HG02852 (cell line): Measurements from ENCODE around the gene SPRED2.

Experiments used
- ATAC-seq: cut with Tn5 transposase; IDR thresholded peaks from one replicate; pipeline ENCODE4 v1.9.1; 2021; ENCODE audit warnings: mild to moderate bottlenecking, moderate library complexity; ENCODE audit not compliant: unreplicated experiment

SPRED2 gene

DNA sequence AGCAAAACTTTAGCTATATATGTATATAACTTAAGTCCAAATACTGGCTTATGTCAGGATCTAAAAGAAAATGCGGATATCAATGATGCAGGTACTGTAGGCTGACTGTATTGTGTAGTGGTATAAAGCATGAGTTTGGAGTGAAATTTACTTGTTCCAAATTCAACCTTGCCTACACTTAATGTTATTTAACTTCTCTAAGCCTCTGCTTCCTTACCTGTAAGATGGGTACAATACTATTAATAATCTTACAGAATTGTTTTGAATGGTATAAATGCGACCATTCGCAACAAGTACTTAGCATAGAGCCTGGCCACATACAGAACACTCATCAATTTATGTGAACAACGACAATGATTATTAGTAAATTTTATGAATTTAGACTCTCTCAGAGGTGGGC, 62.4 kb downstream of the SPRED2 start:
- no peak for ATAC-seq

DNA sequence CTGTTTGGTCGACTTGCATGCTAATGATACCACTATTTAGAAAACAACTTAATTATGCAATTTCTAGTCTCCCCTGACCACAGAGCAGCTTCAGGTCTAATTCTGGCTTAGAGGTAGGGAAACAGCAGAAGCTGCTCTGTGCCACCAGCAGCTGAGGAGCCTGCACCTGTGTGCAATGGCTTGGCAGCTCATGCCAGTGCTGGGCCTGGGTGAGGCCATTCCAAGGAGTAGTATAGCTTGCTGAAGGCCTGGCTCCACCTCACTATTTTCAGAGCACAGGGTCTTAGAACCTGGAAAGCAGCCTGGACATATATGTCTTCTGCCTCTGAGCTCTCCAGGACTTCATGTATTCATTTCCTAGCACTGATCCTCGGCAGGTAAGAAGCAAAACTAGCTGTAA, 62.8 kb downstream of the SPRED2 start:
- no peak for ATAC-seq

DNA sequence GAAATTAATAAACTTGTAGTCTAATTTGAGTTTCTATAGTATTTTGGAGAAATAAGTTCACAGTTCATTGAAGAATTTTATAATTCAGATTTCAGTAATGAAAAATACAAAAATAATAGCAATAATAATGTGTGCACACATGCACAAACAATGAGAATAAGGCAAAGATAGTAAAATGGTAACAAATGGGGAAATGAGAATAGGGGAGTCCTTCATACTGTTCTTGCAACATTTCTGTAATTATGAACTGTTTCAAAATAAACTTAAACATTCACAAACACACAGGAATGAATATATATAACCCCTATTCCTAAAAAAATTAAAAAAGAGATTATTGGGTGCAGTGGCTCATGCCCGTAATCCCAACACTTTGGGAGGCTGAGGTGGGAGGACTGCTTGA, 63.9 kb downstream of the SPRED2 start:
- ATAC-seq = no peak

DNA sequence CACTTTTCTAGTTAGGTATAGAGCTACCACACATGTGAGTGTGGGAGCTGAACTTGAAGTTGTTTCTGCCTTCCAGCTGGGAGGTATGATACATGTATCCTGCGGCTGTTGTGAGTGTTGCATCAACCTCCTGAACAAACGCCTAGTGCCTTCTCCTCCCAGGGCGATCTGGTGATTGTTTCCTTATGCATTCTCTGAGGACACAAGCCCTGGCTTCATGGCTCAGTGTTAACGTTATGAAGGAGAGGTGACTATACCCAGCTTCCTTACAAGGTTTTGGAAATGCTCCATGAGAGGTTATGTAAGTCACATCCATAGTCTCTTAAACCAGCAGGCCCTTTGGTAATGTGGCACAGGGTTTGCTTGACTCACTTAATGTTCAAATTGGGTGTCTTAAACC, 64.9 kb downstream of the SPRED2 start:
- no peak for ATAC-seq

DNA sequence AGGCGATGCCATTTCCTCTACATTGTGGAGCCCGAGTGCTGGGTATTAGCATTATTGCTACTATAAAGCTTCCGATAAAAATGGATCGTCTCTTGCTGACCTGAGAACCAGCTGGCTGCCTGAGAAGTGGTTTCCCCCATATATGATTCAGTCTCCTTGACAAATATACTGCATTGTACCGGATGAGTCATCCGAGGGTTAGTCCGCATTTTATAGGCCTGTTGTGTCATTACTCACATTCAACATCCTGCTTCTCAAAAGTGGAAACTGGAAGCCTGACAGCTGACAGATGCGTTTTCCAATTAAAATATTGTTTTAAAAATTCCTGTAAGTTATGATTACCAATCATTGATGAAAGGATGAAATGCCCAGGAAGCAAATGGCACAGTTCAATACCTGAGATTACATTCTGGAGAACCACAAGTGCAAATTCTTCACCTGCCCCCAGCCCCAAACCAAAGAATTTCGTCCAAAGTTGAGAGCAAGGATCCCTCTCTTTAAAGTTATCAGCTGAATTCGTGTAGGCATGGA, 65.7 kb downstream of the SPRED2 start:
- peak; percentile 60 for ATAC-seq

GRCh38 chr2:65364986-65365733, 67.2 kb downstream of the SPRED2 start:
- no peak for ATAC-seq

- ATAC-seq = no peak
Measured at GRCh38 chr2:65363879-65364666, 68.3 kb downstream of the SPRED2 start.

DNA sequence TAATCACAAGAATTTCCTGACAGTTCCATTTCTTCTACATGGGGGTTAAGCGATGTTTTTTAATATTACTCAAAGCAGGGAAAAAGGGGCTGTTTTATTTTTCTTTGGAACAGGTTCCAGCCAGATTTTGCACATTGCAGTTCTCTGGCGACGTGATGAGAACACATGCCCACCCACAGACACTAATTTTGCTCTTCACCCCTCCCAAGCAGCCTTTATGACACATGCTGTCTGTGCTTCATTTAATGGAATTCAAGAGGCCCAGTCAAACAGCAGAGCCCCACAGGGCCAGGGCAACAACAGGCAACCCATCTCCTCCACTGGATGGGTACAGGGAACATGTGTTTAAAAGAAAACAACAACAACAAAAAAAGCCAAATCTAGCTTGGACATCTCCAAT, 70.8 kb downstream of the SPRED2 start:
- no peak for ATAC-seq

DNA sequence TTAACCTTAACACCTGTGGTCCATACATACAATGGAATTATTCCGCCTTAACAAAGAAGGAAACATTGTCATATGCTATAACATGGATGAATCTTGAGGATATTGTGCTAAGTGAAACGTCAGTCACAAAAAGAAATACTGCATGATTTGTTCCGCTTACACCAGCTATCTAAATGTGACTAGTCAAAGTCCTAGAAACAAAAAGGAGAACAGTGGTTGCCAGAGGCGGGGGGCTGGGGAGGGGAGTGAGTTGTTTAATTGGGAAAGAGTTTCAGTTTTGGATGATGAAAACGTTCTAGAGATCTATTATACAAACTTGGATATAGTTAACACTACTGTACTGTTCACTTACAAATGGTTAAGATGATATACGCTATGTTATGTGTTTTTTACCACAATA, 72.0 kb downstream of the SPRED2 start:
- ATAC-seq = no peak

GRCh38 chr2:65358678-65359400, 73.6 kb downstream of the SPRED2 start:
- no peak for ATAC-seq

- ATAC-seq = peak; percentile 79
Measured at GRCh38 chr2:65357959-65358294, 74.5 kb downstream of the SPRED2 start.

DNA sequence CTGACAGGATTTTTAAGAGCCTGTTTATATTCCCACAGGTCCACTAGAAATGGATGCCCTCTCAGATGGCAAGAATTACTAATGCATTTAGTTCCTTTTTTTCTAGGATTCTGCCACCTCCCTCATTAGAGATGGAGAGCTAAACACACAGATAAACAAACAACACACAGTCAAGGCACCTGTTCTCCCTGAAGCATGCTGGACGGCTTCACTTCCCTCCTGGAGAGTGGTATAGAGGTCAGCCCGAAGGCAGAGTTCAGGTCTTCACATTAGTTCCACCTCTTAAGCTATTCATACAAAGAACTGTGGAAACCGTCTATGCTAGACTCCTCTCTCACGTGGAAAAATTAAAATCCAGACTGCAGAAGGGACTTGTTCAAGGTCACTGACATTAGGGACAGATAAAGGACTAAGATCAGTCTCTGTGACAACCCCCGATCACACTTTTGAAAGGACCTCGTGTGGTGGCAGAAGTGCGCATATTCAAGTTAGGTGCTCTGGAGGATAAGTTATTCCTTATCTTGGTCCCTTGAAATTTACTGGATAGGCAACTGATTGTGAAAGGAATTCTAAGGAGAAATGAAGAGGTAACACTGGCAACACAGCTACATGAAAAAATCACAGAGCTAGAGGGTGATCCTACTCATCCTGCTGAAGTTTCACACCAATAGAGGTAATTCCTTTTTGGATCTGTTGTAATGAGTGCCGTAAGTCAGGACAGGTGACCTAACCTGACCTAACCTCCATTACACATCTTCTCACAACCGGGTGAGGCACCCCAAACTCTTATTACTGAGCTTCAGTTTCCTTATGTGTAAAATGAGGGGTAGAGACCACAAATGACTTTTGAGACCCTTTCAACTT, 75.1 kb downstream of the SPRED2 start:
- ATAC-seq = peak; percentile 53

GRCh38 chr2:65355186-65355831, 77.1 kb downstream of the SPRED2 start:
- ATAC-seq = no peak

DNA sequence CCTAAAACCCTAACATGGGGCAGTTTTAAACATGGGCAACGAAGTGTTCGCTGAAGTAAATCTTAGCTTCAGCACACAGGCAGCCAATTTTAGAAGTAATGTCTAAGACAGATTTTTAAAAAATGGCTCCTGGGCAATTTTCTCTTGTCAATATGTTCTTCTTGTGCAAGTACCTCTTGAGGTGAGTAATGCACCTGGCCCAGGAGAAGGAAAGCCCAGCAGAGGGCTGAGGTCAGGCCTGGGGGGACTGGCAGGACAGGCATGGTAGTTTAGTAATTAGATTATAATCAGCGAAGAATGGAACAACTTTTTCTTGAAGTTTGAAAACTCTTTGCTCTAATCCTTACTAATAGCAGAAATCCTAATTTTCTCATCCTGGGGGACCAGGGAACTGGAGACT, 77.6 kb downstream of the SPRED2 start:
- no peak for ATAC-seq

DNA sequence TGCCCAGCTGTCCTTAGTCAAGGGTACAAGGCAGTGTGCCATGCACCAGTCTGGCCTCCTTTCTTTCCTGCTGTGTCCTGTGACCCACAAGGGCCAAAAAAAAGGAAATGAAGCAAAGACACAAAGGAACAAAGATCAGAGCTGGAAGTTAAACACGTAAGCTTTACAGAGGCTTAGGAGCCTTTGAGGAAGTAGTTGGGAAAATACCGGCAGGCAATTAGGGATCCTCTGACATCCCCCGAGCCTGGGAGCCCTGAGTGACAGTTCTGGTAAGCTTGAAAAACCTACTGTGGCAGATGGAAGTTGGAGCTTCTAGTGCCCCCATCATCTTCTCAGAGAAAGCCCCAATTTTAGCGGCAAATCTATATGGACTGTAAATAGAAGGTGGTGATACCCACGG, 78.5 kb downstream of the SPRED2 start:
- no peak for ATAC-seq

DNA sequence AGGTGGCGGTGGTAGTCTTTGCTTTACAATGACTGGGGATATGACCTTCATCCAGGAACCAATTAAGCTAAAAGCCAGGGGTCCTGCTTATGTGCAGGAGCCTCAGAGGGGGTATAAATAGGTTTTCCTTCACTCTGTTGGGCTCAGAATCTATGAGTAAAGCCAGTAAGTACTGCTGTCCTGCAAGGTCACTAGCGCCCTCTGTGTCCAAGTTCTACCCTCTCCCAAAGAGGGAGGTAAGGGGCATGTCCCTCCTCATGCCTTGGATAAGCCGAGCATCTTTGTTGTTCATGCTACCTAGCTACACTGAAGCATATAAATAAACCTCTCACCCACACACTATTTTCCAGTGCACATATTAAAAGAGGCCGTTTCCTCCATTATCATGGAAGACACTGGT, 79.4 kb downstream of the SPRED2 start:
- no peak for ATAC-seq

GRCh38 chr2:65351948-65352595, 80.3 kb downstream of the SPRED2 start:
- no peak for ATAC-seq

GRCh38 chr2:65351234-65351947, 81.0 kb downstream of the SPRED2 start:
- ATAC-seq = no peak

- ATAC-seq = peak; percentile 87
Measured at GRCh38 chr2:65350651-65351056, 81.7 kb downstream of the SPRED2 start.
